ENCODE measurements around the gene LTK.

The LTK gene

GRCh38 chr15:41487802-41488201 is 25.8 kb downstream of the LTK start:
- Histone ChIP-seq H3K79me2 (ENCODE audit: low read length) (no peaks in the 10 kb centered on the region), H3F3A (ENCODE audit: insufficient read depth, low read length) (peaks cover 5% of the 10 kb centered on the region; the same call in 1 of the 2 replicates), H3K27me3 (replicated peaks; ENCODE audit: insufficient read depth, low read length) (no peaks in the 10 kb centered on the region), H3K36me3 (replicated peaks; ENCODE audit: insufficient read depth, low read length) (no peaks in the 10 kb centered on the region), H3K4me3 (ENCODE audit: low read length) (no peak overlapping the region), H3K4me1 (ENCODE audit: low read length) (peaks cover 14% of the 10 kb centered on the region), H3K9ac (ENCODE audit: low read length) (no peak overlapping the region), H3K9me3 (replicated peaks; ENCODE audit: insufficient read depth, low read length) (no peaks in the 10 kb centered on the region), H2AFZ (ENCODE audit: low read length) (no peak overlapping the region), H3K4me2 (ENCODE audit: low read depth, low read length) (no peak overlapping the region), H3K27ac (ENCODE audit: low read length) (no peak overlapping the region), H4K20me1 (ENCODE audit: insufficient read depth, low read length) (no peaks in the 10 kb centered on the region), H3K9me2 (replicated peaks; ENCODE audit: insufficient read depth, low read length) (no peaks in the 10 kb centered on the region)
- TF ChIP-seq EZH2phosphoT487 (IDR thresholded peaks at IDR 0.05; ENCODE audit: low read length) (no peak), CTCF (IDR thresholded peaks at IDR 0.05; ENCODE audit: low read length) (no peak), EZH2 (optimal IDR thresholded peaks at IDR 0.05; ENCODE audit: low read depth, low read length) (no peak)
- no peak for DNase-seq

- Histone ChIP-seq H3K9me3 (replicated peaks; ENCODE audit: insufficient read depth, low read length) (no peaks in the 10 kb centered on the region), H3K79me2 (ENCODE audit: low read length) (no peaks in the 10 kb centered on the region), H3F3A (ENCODE audit: insufficient read depth, low read length) (peaks cover 3% of the 10 kb centered on the region; the same call in 1 of the 2 replicates), H4K20me1 (ENCODE audit: insufficient read depth, low read length) (no peaks in the 10 kb centered on the region), H3K27ac (ENCODE audit: low read length) (no peak overlapping the region), H3K4me1 (ENCODE audit: low read length) (peaks cover 14% of the 10 kb centered on the region), H3K9me2 (replicated peaks; ENCODE audit: insufficient read depth, low read length) (no peaks in the 10 kb centered on the region), H3K9ac (ENCODE audit: low read length) (no peak overlapping the region), H3K4me2 (ENCODE audit: low read depth, low read length) (no peak overlapping the region), H3K27me3 (replicated peaks; ENCODE audit: insufficient read depth, low read length) (no peaks in the 10 kb centered on the region), H2AFZ (ENCODE audit: low read length) (no peak overlapping the region), H3K36me3 (replicated peaks; ENCODE audit: insufficient read depth, low read length) (no peaks in the 10 kb centered on the region), H3K4me3 (ENCODE audit: low read length) (no peak overlapping the region)
- DNase-seq = no peak
- TF ChIP-seq EZH2 (optimal IDR thresholded peaks at IDR 0.05; ENCODE audit: low read depth, low read length) = no peak
- TF ChIP-seq EZH2phosphoT487 (IDR thresholded peaks at IDR 0.05; ENCODE audit: low read length) = no peak
- TF ChIP-seq CTCF (IDR thresholded peaks at IDR 0.05; ENCODE audit: low read length) = no peak
Measured at GRCh38 chr15:41487381-41487780, 26.2 kb downstream of the LTK start.

GRCh38 chr15:41486286-41486685 is 27.3 kb downstream of the LTK start:
- H3K4me3 ChIP-seq (ENCODE audit: low read length) = no peak overlapping the region
- no peak overlapping the region for H3K27ac ChIP-seq (ENCODE audit: low read length)
- no peaks in the 10 kb centered on the region for H3K27me3 ChIP-seq (replicated peaks; ENCODE audit: insufficient read depth, low read length)
- H3K4me2 ChIP-seq (ENCODE audit: low read depth, low read length) = no peak overlapping the region
- H4K20me1 ChIP-seq (ENCODE audit: insufficient read depth, low read length) = no peaks in the 10 kb centered on the region; the same call in 1 of the 2 replicates
- DNase-seq = no peak
- no peak for TF ChIP-seq EZH2 (optimal IDR thresholded peaks at IDR 0.05; ENCODE audit: low read depth, low read length)
- no peaks in the 10 kb centered on the region for H3K79me2 ChIP-seq (ENCODE audit: low read length)
- H3K9ac ChIP-seq (ENCODE audit: low read length) = no peak overlapping the region
- 0 out of 2 replicates have a peak, but pooled peaks cover 3% of the 10 kb centered on the region for H3F3A ChIP-seq (ENCODE audit: insufficient read depth, low read length)
- H3K36me3 ChIP-seq (replicated peaks; ENCODE audit: insufficient read depth, low read length) = no peaks in the 10 kb centered on the region
- H3K9me2 ChIP-seq (replicated peaks; ENCODE audit: insufficient read depth, low read length) = no peaks in the 10 kb centered on the region
- peaks cover 19% of the 10 kb centered on the region for H3K4me1 ChIP-seq (ENCODE audit: low read length)
- no peak overlapping the region for H2AFZ ChIP-seq (ENCODE audit: low read length)
- no peaks in the 10 kb centered on the region for H3K9me3 ChIP-seq (replicated peaks; ENCODE audit: insufficient read depth, low read length)

- no peaks in the 10 kb centered on the region for H3K9me2 ChIP-seq (replicated peaks; ENCODE audit: insufficient read depth, low read length)
- 0 out of 2 replicates have a peak, but pooled peaks cover 3% of the 10 kb centered on the region for H3F3A ChIP-seq (ENCODE audit: insufficient read depth, low read length)
- no peak overlapping the region for H3K4me2 ChIP-seq (ENCODE audit: low read depth, low read length)
- H3K9me3 ChIP-seq (replicated peaks; ENCODE audit: insufficient read depth, low read length) = no peaks in the 10 kb centered on the region
- H3K36me3 ChIP-seq (replicated peaks; ENCODE audit: insufficient read depth, low read length) = no peaks in the 10 kb centered on the region
- H3K27me3 ChIP-seq (replicated peaks; ENCODE audit: insufficient read depth, low read length) = no peaks in the 10 kb centered on the region
- H4K20me1 ChIP-seq (ENCODE audit: insufficient read depth, low read length) = no peaks in the 10 kb centered on the region; the same call in 1 of the 2 replicates
- no peak for DNase-seq
- H3K4me1 ChIP-seq (ENCODE audit: low read length) = peaks cover 19% of the 10 kb centered on the region
- no peak overlapping the region for H3K27ac ChIP-seq (ENCODE audit: low read length)
- no peak for TF ChIP-seq CTCF (IDR thresholded peaks at IDR 0.05; ENCODE audit: low read length)
- TF ChIP-seq EZH2 (optimal IDR thresholded peaks at IDR 0.05; ENCODE audit: low read depth, low read length) = no peak
- no peak for TF ChIP-seq EZH2phosphoT487 (IDR thresholded peaks at IDR 0.05; ENCODE audit: low read length)
- H3K79me2 ChIP-seq (ENCODE audit: low read length) = no peaks in the 10 kb centered on the region
- no peak overlapping the region for H3K4me3 ChIP-seq (ENCODE audit: low read length)
- no peak overlapping the region for H2AFZ ChIP-seq (ENCODE audit: low read length)
- H3K9ac ChIP-seq (ENCODE audit: low read length) = no peak overlapping the region
Measured at GRCh38 chr15:41484937-41485625, 28.5 kb downstream of the LTK start.

Measured in MM.1S (cell line).